Aorta (tissue), 5 donors: ENCODE data around the gene P2RY6. TPM values are rescaled to one million over a fixed set of nuclear protein-coding genes. Genes with fewer than 3 reads are reported as not detected.

ENCODE experiments used
- ATAC-seq: fragments of 200-7000 bp; cut with Tn5 transposase; one replicate; pipeline ENCODE4 v1.9.1; 2022; ENCODE audit warnings: moderate library complexity; ENCODE audit not compliant: low FRiP score
- DNase-seq, 2 donors: peaks; one replicate each; pipeline ENCODE4 v3.0.0-alpha.2; 2020
- H3K27ac ChIP-seq, 2 donors: one replicate each; pipeline ENCODE4 v1.5.1; 2013; ENCODE audit warnings: low read length in 2 of 2, mild to moderate bottlenecking in 2 of 2, moderate library complexity in 2 of 2, control low read depth in 1 of 2, inconsistent platforms in 1 of 2, low read depth in 1 of 2
- H3K27me3 ChIP-seq, 2 donors: one replicate each; pipeline ENCODE4 v1.6.1; 2013; ENCODE audit warnings: control low read depth in 1 of 2, low read length in 1 of 2, mild to moderate bottlenecking in 1 of 2, moderate library complexity in 1 of 2; ENCODE audit not compliant: insufficient read depth in 2 of 2, control insufficient read depth in 1 of 2
- H3K36me3 ChIP-seq, 2 donors: one replicate each; pipeline ENCODE4 v1.6.1; 2013; ENCODE audit warnings: control low read depth in 1 of 2, low read length in 1 of 2, mild to moderate bottlenecking in 1 of 2; ENCODE audit not compliant: insufficient read depth in 2 of 2, control insufficient read depth in 1 of 2
- H3K4me1 ChIP-seq, 2 donors: one replicate each; pipeline ENCODE4 v1.6.1; 2013; ENCODE audit warnings: low read length in 2 of 2, control low read depth in 1 of 2, mild to moderate bottlenecking in 1 of 2, moderate library complexity in 1 of 2; ENCODE audit not compliant: insufficient read depth in 2 of 2, control insufficient read depth in 1 of 2
- H3K4me3 ChIP-seq, 2 donors: one replicate each; pipeline ENCODE4 v1.5.1; 2013; ENCODE audit warnings: low read length in 2 of 2, control low read depth in 1 of 2, mild to moderate bottlenecking in 1 of 2
- H3K9me3 ChIP-seq: one replicate; pipeline ENCODE4 v1.6.1; 2013; ENCODE audit warnings: mild to moderate bottlenecking, low read length; ENCODE audit not compliant: control insufficient read depth
- WGBS, 2 donors: extraction: QIAGEN DNeasy Blood & Tissue Kit; methylation state at CpG; one replicate each; pipeline ENCODE4 v1.1.7; 2013; 5-methylcytosine and 5-hydroxymethylcytosine counted together
- intact Hi-C, 2 donors: fragments of 100-400 bp; cut with DNase I; formaldehyde crosslinking; loops; one replicate each; pipeline versions ENCODE4 v1.14.2 to v1.15.0; 2022
- polyA plus RNA-seq, 2 donors: library from polyadenylated mRNA; stranded (reverse); fragments of 200-250 nt; gene quantifications; one replicate each; pipeline ENCODE4 v1.2.3, GENCODE V29; 2013
- total RNA-seq, 2 donors: library from RNA; stranded (reverse); fragmentation: NEBNext Ultra II Directional; extraction: Animal tissue kit (Norgen Biotek cat#: 25700); gene quantifications; one replicate each; pipeline ENCODE4 v1.2.1, GENCODE V29; 2021
- donor health status: healthy with polysubstance abuse.
- donor health status: Bipolar disorder and iron deficiency.
- donor health status: DM: no; HTN: no; CAD: no.
- donor health status: DM: no; HTN: no; CAD: no.
- donor health status: DM: yes; HTN: yes; CAD: no.

P2RY6 gene
- total and polyA plus RNA-seq, 4 donors: 2.5 to 12.0 (median 5.2) TPM

DNA sequence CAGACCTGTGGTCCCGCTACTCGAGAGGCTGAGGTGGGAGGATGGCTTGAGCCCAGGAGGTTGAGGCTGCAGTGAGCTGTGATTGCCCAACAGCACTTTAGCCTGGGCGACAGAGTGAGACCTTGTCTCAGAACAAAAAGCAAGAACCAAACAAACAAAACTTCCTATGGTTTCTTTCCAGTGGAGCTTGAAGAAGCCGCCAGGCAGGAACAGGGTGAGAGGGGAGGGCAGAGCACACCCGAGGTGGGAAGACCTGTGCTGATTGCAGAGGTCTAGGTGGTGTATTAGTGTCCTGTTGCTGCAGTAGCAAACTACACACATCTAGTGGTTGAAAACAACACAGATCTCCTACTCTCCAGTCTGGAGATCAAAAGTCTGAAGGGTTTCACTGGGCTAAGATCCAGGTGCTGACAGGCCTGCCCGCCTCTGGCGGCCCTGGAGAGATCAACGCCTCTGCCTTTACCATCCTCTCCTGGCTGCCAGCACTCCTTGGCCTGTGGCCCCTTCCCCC is 46.4 kb downstream of the P2RY6 start:
- ATAC-seq (no peak), DNase-seq (no peak)
- Histone ChIP-seq H3K27ac (peak overlapping the region; percentile 57 to 99), H3K4me3 (no peak overlapping the region), H3K9me3 (no peaks in the 10 kb centered on the region), H3K36me3 (no peaks in the 10 kb centered on the region), H3K4me1 (peaks cover 3 to 11% of the 10 kb centered on the region in 2 donors), H3K27me3 (no peaks in the 10 kb centered on the region)
- intact Hi-C loops: no loop called here
- WGBS, 2 donors: 10% methylated on average over 8 of the region's 8 CpGs

DNA sequence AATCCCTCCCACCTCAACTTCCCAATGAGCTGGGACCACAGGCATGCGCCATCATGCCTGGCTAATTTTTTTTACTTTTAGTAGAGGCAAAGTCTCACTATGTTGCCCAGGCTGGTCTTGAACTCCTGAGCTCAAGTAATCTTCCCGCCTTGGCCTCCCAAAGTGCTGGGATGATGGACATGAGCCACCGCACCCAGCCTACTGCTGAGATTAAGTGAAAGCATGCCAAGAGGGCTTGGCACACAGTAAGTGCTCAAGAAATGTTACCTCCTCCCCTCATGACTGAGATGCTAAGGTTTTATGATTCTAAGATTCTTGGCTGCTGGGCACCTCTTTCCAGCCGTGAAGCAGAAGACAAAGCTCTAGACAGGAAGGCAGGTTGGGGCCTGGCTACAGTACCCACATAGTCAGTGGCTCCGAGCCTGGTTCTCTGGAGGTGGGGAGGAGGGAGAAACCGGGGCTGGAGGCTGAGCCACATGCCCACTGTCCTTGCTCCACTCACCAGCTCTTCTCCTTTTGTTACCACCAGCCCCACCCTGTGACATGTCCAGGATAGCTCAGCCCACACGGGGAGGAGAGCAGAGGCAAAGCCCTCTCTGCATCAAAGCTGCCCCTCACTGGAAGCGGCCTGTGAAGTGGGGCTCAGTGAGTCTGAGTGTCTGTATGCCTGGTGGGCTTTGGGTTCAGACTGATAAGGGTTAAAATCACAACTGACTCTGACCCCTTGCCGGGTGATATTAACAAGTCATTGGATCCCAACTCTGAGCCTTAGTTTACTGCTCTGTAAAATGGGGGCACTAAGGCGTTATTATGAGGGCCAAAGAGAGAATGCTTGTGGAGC is 48.8 kb downstream of the P2RY6 start:
- intact Hi-C loops: no loop called here
- Histone ChIP-seq H3K36me3 (no peaks in the 10 kb centered on the region), H3K27me3 (no peaks in the 10 kb centered on the region), H3K27ac (peak overlapping the region; percentile 46 to 98), H3K9me3 (no peaks in the 10 kb centered on the region), H3K4me1 (peaks cover 9 to 11% of the 10 kb centered on the region in 2 donors), H3K4me3 (no peak overlapping the region)
- WGBS, 2 donors: 16 to 20% methylated on average over 10 of the region's 10 CpGs
- ATAC-seq (no peak), DNase-seq (no peak)

DNA sequence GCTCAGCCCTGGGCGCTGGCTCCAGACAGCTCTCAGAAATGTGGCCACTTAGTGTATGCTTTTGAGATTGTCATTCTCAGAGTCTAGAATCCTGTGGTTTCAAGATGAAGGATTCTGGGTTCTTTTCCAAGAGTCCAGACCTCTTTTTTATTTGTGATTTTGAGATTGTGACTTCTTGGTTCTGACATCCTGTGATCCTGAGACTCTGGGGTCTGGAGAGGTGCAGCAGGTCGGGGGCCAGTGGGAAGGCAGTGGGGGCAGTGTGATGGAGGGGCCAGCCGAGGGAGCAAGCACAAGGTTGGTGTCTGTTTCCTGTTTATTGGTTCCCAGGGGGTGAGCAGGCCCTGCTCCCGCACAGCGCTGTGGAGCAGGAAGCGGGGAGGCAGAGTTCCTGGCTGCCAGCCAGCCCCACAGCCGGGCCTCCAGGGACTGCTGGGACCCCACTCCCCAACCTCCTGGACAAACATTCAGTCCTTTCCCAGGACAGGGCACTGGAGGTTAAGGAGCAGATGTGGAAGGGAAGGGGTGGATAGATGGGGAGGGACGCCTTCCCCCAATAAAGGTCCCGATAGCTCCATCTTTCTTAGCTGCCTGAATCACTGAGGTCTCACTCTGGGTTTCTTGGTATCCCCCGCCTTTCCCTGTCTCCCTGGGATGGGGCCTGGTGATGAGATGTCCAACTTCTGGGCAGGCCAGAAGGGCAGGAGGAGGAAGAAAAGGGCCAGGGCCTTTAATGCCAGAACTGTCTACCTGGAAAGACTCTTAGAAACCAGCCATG is 49.7 kb downstream of the P2RY6 start:
- DNase-seq (peak in 1 of 2 donors; percentile 84), ATAC-seq (no peak)
- Histone ChIP-seq H3K27me3 (no peaks in the 10 kb centered on the region), H3K4me1 (peaks cover 6 to 7% of the 10 kb centered on the region in 2 donors), H3K36me3 (no peaks in the 10 kb centered on the region), H3K27ac (peak overlapping the region; percentile 46 to 98), H3K9me3 (no peaks in the 10 kb centered on the region), H3K4me3 (no peak overlapping the region)
- intact Hi-C loops: loop anchor here in 1 of 2 donors (2.0 kb wide), 1 partner anchor 13 kb away; the partner anchor contains the start of gene ARHGEF17
- 5 to 7% methylated on average over 10 of the region's 10 CpGs for WGBS, 2 donors

DNA sequence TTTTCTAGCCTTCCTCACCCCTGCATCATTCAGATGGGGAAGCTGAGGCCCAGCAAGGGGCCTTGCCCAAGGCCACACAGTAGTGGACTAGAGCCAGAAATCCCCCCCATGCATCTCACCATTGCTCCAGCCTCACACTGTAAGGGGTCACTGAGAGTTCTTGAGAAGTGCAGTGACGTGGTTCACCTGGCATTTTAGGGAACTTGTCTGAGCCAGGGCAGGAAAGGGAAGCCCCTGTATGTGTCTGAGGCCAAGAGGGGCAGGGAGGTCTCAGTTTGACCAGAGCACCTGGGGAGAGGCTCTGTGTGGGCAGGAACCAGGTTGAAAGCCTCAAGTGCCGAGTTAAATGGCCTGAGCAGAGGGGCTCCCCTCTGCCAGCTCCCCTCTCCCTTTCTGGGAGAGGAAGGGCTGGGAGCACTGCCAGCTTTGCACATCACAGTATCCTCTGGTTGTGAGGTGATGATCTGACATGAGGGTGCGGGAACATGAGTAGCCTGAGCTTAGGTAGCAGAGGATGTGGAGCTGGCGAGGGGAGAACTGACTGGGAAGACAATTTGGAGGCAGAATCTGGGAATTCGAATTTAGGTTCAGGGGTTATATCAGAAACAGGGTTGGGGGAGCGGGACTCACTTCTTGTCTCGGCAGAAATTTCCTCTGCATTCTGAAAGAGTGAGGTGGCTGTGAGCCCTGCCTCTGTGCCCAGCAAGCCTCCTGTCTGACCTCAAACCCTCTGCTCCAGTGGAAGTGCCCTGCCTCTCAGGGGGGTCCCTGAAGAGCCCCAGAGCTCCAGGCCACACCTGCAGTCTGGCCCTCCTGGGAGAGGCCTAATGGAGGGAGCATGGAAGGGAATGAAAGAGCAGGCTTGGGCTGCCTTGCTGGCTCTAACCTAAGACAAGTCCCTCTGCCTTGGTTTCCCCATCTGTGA is 50.5 kb downstream of the P2RY6 start:
- H3K4me1 ChIP-seq: peaks cover 6 to 7% of the 10 kb centered on the region in 2 donors
- no peaks in the 10 kb centered on the region for H3K9me3 ChIP-seq
- WGBS, 2 donors: 24 to 31% methylated on average over 7 of the region's 7 CpGs
- DNase-seq: no peak
- no peak for ATAC-seq
- no peak overlapping the region for H3K4me3 ChIP-seq
- intact Hi-C loops: loop anchor here in 1 of 2 donors (2.0 kb wide), 1 partner anchor 14 kb away; the partner anchor contains the start of gene ARHGEF17
- H3K27me3 ChIP-seq: no peaks in the 10 kb centered on the region
- H3K36me3 ChIP-seq: no peaks in the 10 kb centered on the region
- H3K27ac ChIP-seq: peak overlapping the region; percentile 46 to 98

DNA sequence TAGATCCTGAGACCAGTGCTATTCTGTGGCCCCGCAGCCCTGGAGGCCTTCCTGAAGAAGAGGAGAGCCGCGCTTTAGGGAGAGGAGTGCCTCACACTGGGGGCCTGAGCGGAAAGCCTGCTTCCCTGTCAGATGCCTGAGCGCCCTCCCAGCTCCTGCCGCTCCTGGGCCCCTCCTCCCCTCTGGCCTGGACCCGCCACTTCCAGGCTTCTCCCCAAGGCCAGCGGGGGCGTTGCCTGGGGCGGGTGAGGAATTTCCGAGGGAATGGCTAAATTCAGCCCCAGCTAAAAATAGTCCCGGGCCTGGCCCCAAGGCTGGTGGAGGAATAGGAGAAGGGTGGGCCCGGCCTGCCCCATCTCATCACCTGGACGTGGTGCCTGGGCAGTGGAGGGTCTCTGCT is 51.3 kb downstream of the P2RY6 start:
- no peak overlapping the region for H3K4me3 ChIP-seq
- peaks cover 4 to 12% of the 10 kb centered on the region in 2 donors for H3K4me1 ChIP-seq
- DNase-seq (peak; percentile 96 to 98), ATAC-seq (peak; percentile 84)
- WGBS, 2 donors: 7 to 10% methylated on average over 9 to 14 of the region's 14 CpGs
- H3K36me3 ChIP-seq: no peaks in the 10 kb centered on the region
- H3K27ac ChIP-seq: peak overlapping the region; percentile 98 to 99
- H3K9me3 ChIP-seq: no peaks in the 10 kb centered on the region
- intact Hi-C loops: loop anchor here in 1 of 2 donors (2.0 kb wide), 1 partner anchor 15 kb away; the partner anchor contains the start of gene ARHGEF17
- no peaks in the 10 kb centered on the region for H3K27me3 ChIP-seq

DNA sequence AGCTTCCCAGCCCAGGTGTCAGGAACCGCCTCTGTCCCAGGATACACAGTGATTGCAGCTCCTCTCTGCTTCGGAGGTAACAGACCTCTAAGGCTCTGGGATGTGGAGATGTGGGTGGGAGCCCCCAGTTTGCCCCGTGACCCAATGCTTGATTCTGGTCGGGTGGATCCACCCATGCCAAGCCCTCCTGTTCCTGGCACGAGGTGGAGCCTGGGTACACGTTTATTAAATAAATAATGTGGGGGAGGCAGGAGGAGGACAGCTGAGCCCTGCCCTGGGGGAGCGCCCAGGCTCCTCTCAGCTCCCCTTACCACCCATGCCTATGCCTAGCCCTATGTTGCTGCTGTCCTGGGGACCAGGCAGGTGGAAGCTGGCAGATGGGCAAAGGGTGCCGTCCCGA is 52.0 kb downstream of the P2RY6 start:
- no peaks in the 10 kb centered on the region for H3K27me3 ChIP-seq
- H3K9me3 ChIP-seq: no peaks in the 10 kb centered on the region
- H3K4me1 ChIP-seq: peaks cover 4 to 12% of the 10 kb centered on the region in 2 donors
- intact Hi-C loops: no loop called here
- H3K36me3 ChIP-seq: no peaks in the 10 kb centered on the region
- peak; percentile 4 for ATAC-seq
- no peak for DNase-seq
- no peak overlapping the region for H3K4me3 ChIP-seq
- 15 to 16% methylated on average over 9 of the region's 9 CpGs for WGBS, 2 donors
- H3K27ac ChIP-seq: peak overlapping the region; percentile 94 to 99

DNA sequence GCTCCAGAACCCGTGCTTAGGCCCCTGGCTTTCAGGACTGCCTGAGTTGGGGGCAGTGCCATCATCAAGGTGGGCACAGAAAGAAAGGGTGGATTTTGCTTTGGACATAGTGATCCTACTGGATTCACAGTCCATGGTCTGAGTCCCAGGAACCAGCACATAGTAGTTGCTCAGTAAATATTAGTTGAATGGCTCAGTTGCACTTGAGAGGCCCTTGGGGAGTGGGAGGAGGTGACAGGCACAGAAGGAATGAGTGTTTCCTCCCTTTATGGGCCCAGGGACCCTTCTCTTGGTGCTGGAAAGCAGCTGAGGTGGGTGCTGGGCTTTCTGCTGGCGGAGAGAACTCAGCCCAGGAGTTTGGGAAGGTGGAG is 52.5 kb downstream of the P2RY6 start:
- H3K4me3 ChIP-seq: no peak overlapping the region
- H3K36me3 ChIP-seq: no peaks in the 10 kb centered on the region
- no peaks in the 10 kb centered on the region for H3K27me3 ChIP-seq
- peaks cover 4 to 12% of the 10 kb centered on the region in 2 donors for H3K4me1 ChIP-seq
- intact Hi-C loops: no loop called here
- ATAC-seq (no peak), DNase-seq (no peak)
- WGBS, 2 donors: 25 to 31% methylated on average over 2 of the region's 2 CpGs
- H3K9me3 ChIP-seq: no peaks in the 10 kb centered on the region
- peak overlapping the region; percentile 94 to 99 for H3K27ac ChIP-seq
